H1 (cell line): Measurements from ENCODE around the gene RAPGEF5. TPM values are rescaled to one million over a fixed set of nuclear protein-coding genes. Genes with fewer than 3 reads are reported as not detected.

Experiments
- CTCF ChIA-PET: fragments of 300-600 bp; sonication (Branson Sonifier 250); formaldehyde crosslinking; loops from one replicate; lab custom pipeline; 2021; ENCODE audit not compliant: partially characterized antibody; lab: Charles Lee
- POLR2A ChIA-PET: fragments of 300-600 bp; sonication (Branson Sonifier 250); formaldehyde crosslinking; loops from one replicate; lab custom pipeline; 2021; ENCODE audit warnings: inconsistent platforms; ENCODE audit not compliant: partially characterized antibody; lab: Charles Lee
- DNase-seq, 2 experiments: peaks; one replicate each; pipeline versions ENCODE4 v3.0.0 to v3.0.0-alpha.2; 2010 to 2022; ENCODE audit warnings: low spot score in 2 of 2, low read depth in 1 of 2, mixed read lengths in 1 of 2
- FAIRE-seq: peaks from 2 replicates; lab custom pipeline; 2011; peaks lifted over from hg19 to GRCh38; lab: Jason Lieb, UNC
- H2AFZ ChIP-seq: 2 replicates; pipeline ENCODE4 v1.8.1; 2012; ENCODE audit warnings: low read length, inconsistent platforms
- H2AK5ac ChIP-seq: 2 replicates; pipeline ENCODE4 v1.6.1; 2013; ENCODE audit warnings: low read depth, low read length
- H2BK120ac ChIP-seq: replicated peaks from 2 replicates; pipeline ENCODE3; 2013; ENCODE audit warnings: low read depth, low read length, inconsistent platforms
- H2BK12ac ChIP-seq: 2 replicates; pipeline ENCODE4 v1.6.1; 2013; ENCODE audit warnings: low read depth, low read length
- H2BK15ac ChIP-seq: 2 replicates; pipeline ENCODE4 v1.6.1; 2013; ENCODE audit warnings: low read length
- H2BK20ac ChIP-seq: 2 replicates; pipeline ENCODE4 v1.6.1; 2013; ENCODE audit warnings: low read length
- H2BK5ac ChIP-seq: 2 replicates; pipeline ENCODE4 v1.6.1; 2013; ENCODE audit warnings: low read depth, low read length
- H3K14ac ChIP-seq: 2 replicates; pipeline ENCODE4 v1.6.1; 2013; ENCODE audit warnings: inconsistent platforms; ENCODE audit not compliant: insufficient read length
- H3K18ac ChIP-seq: 2 replicates; pipeline ENCODE4 v1.6.1; 2013; ENCODE audit warnings: low read length; ENCODE audit errors: extremely low read depth
- H3K23ac ChIP-seq: 2 replicates; pipeline ENCODE4 v1.6.1; 2013; ENCODE audit warnings: inconsistent platforms; ENCODE audit not compliant: insufficient read length
- H3K23me2 ChIP-seq: 2 replicates; pipeline ENCODE4 v1.6.1; 2013; ENCODE audit warnings: low read depth, low read length
- H3K27ac ChIP-seq: 2 replicates; pipeline ENCODE4 v1.6.1; 2011; ENCODE audit warnings: low read depth, low read length, inconsistent platforms
- H3K27me3 ChIP-seq, 4 experiments: replicated peaks in 1 of 4; 1 replicate in 1 of 4; 2 replicates in 3 of 4; pipeline versions ENCODE4 v1.6.1 to v1.8.1; 2011 to 2013; ENCODE audit warnings: low read length in 3 of 4, mild to moderate bottlenecking in 3 of 4, inconsistent platforms in 2 of 4, mixed read lengths in 2 of 4, moderate library complexity in 1 of 4; ENCODE audit not compliant: control insufficient read depth in 3 of 4, insufficient read depth in 3 of 4; ENCODE audit errors: extremely low read depth in 1 of 4
- H3K36me3 ChIP-seq, 4 experiments: 2 replicates each; pipeline versions ENCODE4 v1.6.1 to v1.8.1; 2011 to 2013; ENCODE audit warnings: mild to moderate bottlenecking in 4 of 4, low read length in 3 of 4, moderate library complexity in 2 of 4, control low read depth in 1 of 4, inconsistent platforms in 1 of 4; ENCODE audit not compliant: insufficient read depth in 4 of 4, control insufficient read depth in 2 of 4
- H3K4ac ChIP-seq: replicated peaks from 2 replicates; pipeline ENCODE3; 2013; ENCODE audit warnings: low read length, low read depth, mixed read lengths, inconsistent platforms; ENCODE audit not compliant: insufficient read length
- H3K4me1 ChIP-seq, 4 experiments: replicated peaks in 1 of 4; 1 replicate in 1 of 4; 2 replicates in 3 of 4; pipeline versions ENCODE4 v1.6.1 to v1.8.1; 2011 to 2013; ENCODE audit warnings: low read length in 3 of 4, inconsistent platforms in 2 of 4, mixed read lengths in 1 of 4; ENCODE audit not compliant: insufficient read depth in 4 of 4, control insufficient read depth in 3 of 4
- H3K4me2 ChIP-seq, 2 experiments: 2 replicates each; pipeline versions ENCODE4 v1.6.1 to v1.8.1; 2011 to 2013; ENCODE audit warnings: low read depth in 2 of 2, low read length in 2 of 2, control low read depth in 1 of 2, inconsistent platforms in 1 of 2, mild to moderate bottlenecking in 1 of 2; ENCODE audit not compliant: insufficient read depth in 1 of 2
- H3K4me3 ChIP-seq, 4 experiments: fragments of 200-600, 300-600 bp in 1 of 4; sonication (generic), shearing (Covaris generic), sonication (Bioruptor Twin) in 1 of 4; 2 replicates each; pipeline versions ENCODE4 v1.5.1 to v1.8.1; 2011 to 2016; ENCODE audit warnings: low read length in 4 of 4, low read depth in 3 of 4, control low read depth in 2 of 4, inconsistent platforms in 2 of 4, mild to moderate bottlenecking in 2 of 4, mixed read lengths in 1 of 4, moderate library complexity in 1 of 4; ENCODE audit not compliant: insufficient read depth in 2 of 4; ENCODE audit errors: extremely low read depth in 1 of 4
- H3K56ac ChIP-seq: replicated peaks from 2 replicates; pipeline ENCODE3; 2013; ENCODE audit warnings: low read depth, mild to moderate bottlenecking, mixed read lengths, low read length, inconsistent platforms; ENCODE audit not compliant: insufficient read length
- H3K79me1 ChIP-seq: 2 replicates; pipeline ENCODE4 v1.6.1; 2013; ENCODE audit warnings: low read depth, low read length, control low read depth
- H3K79me2 ChIP-seq, 2 experiments: 2 replicates each; pipeline versions ENCODE4 v1.6.1 to v1.8.1; 2012 to 2013; ENCODE audit warnings: low read length in 2 of 2, mild to moderate bottlenecking in 2 of 2, inconsistent platforms in 1 of 2; ENCODE audit not compliant: insufficient read depth in 2 of 2, control insufficient read depth in 1 of 2
- H3K9ac ChIP-seq, 4 experiments: replicated peaks in 1 of 4; 1 replicate in 1 of 4; 2 replicates in 3 of 4; pipeline versions ENCODE4 v1.6.1 to v1.8.1; 2011 to 2013; ENCODE audit warnings: low read depth in 3 of 4, low read length in 3 of 4, control low read depth in 2 of 4, mild to moderate bottlenecking in 2 of 4, moderate library complexity in 2 of 4, inconsistent platforms in 1 of 4; ENCODE audit errors: extremely low read depth in 1 of 4
- H3K9me3 ChIP-seq, 2 experiments: 2 replicates each; pipeline versions ENCODE4 v1.6.1 to v1.8.1; 2012 to 2013; ENCODE audit warnings: mild to moderate bottlenecking in 2 of 2, moderate library complexity in 2 of 2, control low read depth in 1 of 2, inconsistent platforms in 1 of 2, low read depth in 1 of 2, low read length in 1 of 2, mixed read lengths in 1 of 2; ENCODE audit not compliant: insufficient read depth in 2 of 2
- H4K20me1 ChIP-seq, 2 experiments: replicated peaks in 1 of 2; 2 replicates each; pipeline versions ENCODE3 to v1.8.1; 2011 to 2013; ENCODE audit warnings: inconsistent platforms in 2 of 2, low read length in 2 of 2, mild to moderate bottlenecking in 1 of 2; ENCODE audit not compliant: insufficient read depth in 2 of 2, control insufficient read depth in 1 of 2
- H4K5ac ChIP-seq: 2 replicates; pipeline ENCODE4 v1.6.1; 2013; ENCODE audit warnings: low read length, low read depth, mixed read lengths, inconsistent platforms; ENCODE audit not compliant: insufficient read length
- H4K8ac ChIP-seq: 2 replicates; pipeline ENCODE4 v1.8.0; 2013; ENCODE audit warnings: mild to moderate bottlenecking, moderate library complexity, low read length, inconsistent platforms; ENCODE audit not compliant: insufficient read depth; ENCODE audit errors: extremely low read depth
- H4K91ac ChIP-seq: replicated peaks from 2 replicates; pipeline ENCODE3; 2013; ENCODE audit warnings: low read length, mixed read lengths, inconsistent platforms; ENCODE audit not compliant: insufficient read length
- CTCF ChIP-seq, 3 experiments: IDR thresholded peaks; 1 replicate in 2 of 3; 2 replicates in 1 of 3; pipeline versions ENCODE4 v1.5.1 to v1.6.1; 2011; ENCODE audit warnings: low read length in 3 of 3, mild to moderate bottlenecking in 3 of 3, inconsistent platforms in 2 of 3, low read depth in 1 of 3, moderate library complexity in 1 of 3; ENCODE audit not compliant: insufficient read depth in 1 of 3; ENCODE audit errors: control extremely low read depth in 1 of 3
- EP300 ChIP-seq, 2 experiments: IDR thresholded peaks; 1 replicate in 1 of 2; 2 replicates in 1 of 2; pipeline ENCODE4 v1.6.1; 2011 to 2012; ENCODE audit warnings: low read depth in 2 of 2, low read length in 2 of 2, mild to moderate bottlenecking in 2 of 2, borderline replicate concordance in 1 of 2, inconsistent platforms in 1 of 2, moderate library complexity in 1 of 2
- JUN ChIP-seq: IDR thresholded peaks from 2 replicates; pipeline ENCODE4 v1.6.1; 2011; ENCODE audit warnings: low read depth, mild to moderate bottlenecking, improper control_type of control experiment, low read length
- NANOG ChIP-seq: IDR thresholded peaks from 2 replicates; pipeline ENCODE4 v1.6.1; 2011; ENCODE audit warnings: low read length, low read depth, mild to moderate bottlenecking, inconsistent platforms; ENCODE audit not compliant: insufficient read depth, poor library complexity, severe bottlenecking
- POLR2A ChIP-seq, 2 experiments: IDR thresholded peaks; 1 replicate in 1 of 2; 2 replicates in 1 of 2; pipeline ENCODE4 v1.6.1; 2011; ENCODE audit warnings: low read depth in 2 of 2, low read length in 2 of 2, mild to moderate bottlenecking in 2 of 2; ENCODE audit errors: control extremely low read depth in 1 of 2
- RBBP5 ChIP-seq: IDR thresholded peaks from 2 replicates; pipeline ENCODE4 v1.7.1; 2012; ENCODE audit warnings: low read depth, mild to moderate bottlenecking, inconsistent platforms, low read length, moderate library complexity, borderline replicate concordance
- RNF2 ChIP-seq: fragments of 200-900, 300-1000 bp; sonication (generic); IDR thresholded peaks from 2 replicates; pipeline ENCODE4 v1.7.1; 2016; ENCODE audit warnings: borderline replicate concordance, low read depth, mild to moderate bottlenecking, antibody characterized with exemption, low read length; ENCODE audit not compliant: poor library complexity, severe bottlenecking; ENCODE audit errors: missing control alignments
- SAP30 ChIP-seq: fragments of 300-600 bp; sonication (generic); IDR thresholded peaks from 2 replicates; pipeline ENCODE4 v1.7.1; 2012; ENCODE audit warnings: low read length, moderate library complexity, mild to moderate bottlenecking, inconsistent platforms; ENCODE audit not compliant: insufficient read depth, insufficient replicate concordance
- SIN3A ChIP-seq, 2 experiments: IDR thresholded peaks in 1 of 2; conservative IDR thresholded peaks in 1 of 2; 2 replicates each; pipeline ENCODE4 v1.6.1; 2011 to 2012; ENCODE audit warnings: low read length in 2 of 2, improper control_type of control experiment in 1 of 2, low read depth in 1 of 2, mild to moderate bottlenecking in 1 of 2
- SP4 ChIP-seq: IDR thresholded peaks from 2 replicates; pipeline ENCODE4 v1.6.1; 2012; ENCODE audit warnings: low read length, inconsistent platforms
- WGBS, 2 experiments: shearing (Covaris generic) in 1 of 2; methylation state at CpG; one replicate each; pipeline versions ENCODE4 v1.1.6 to v1.1.7; 2013 to 2015; ENCODE audit warnings: low lambda C conversion rate in 2 of 2, mixed read lengths in 2 of 2, inconsistent platforms in 1 of 2, low coverage in 1 of 2, missing lambda C conversion rate in 1 of 2; ENCODE audit not compliant: insufficient replicate concordance in 2 of 2, insufficient coverage in 1 of 2, insufficient read length in 1 of 2; ENCODE audit errors: extremely low coverage in 1 of 2, missing lambda C conversion rate in 1 of 2; 5-methylcytosine and 5-hydroxymethylcytosine counted together
- polyA plus RNA-seq, 7 experiments: library from polyadenylated mRNA; depleted of rRNA in 3 of 7; stranded (reverse) in 5 of 7; unstranded in 2 of 7; fragments of >200 nt in 5 of 7; fragments of 200-250 nt in 2 of 7; gene quantifications; 1 replicate in 5 of 7; 2 replicates in 1 of 7; 4 replicates in 1 of 7; pipeline versions ENCODE4 v1.2.1 to v1.2.3, GENCODE V29; 2011 to 2013; ENCODE audit warnings: missing spikeins in 2 of 7, mixed read lengths in 2 of 7
- total RNA-seq: library from RNA; stranded (reverse); fragmentation: NEBNext Ultra II Directional; extraction: Animal tissue kit (Norgen Biotek cat#: 25700); gene quantifications from 2 replicates; pipeline ENCODE4 v1.2.1, GENCODE V29; 2021

The RAPGEF5 gene
- total and polyA plus RNA-seq, 2 of the 8 experiments (the other 6 are each of a cell fraction or from before 2014, with no cell fraction given) = 4.4 to 22.9 TPM

DNA sequence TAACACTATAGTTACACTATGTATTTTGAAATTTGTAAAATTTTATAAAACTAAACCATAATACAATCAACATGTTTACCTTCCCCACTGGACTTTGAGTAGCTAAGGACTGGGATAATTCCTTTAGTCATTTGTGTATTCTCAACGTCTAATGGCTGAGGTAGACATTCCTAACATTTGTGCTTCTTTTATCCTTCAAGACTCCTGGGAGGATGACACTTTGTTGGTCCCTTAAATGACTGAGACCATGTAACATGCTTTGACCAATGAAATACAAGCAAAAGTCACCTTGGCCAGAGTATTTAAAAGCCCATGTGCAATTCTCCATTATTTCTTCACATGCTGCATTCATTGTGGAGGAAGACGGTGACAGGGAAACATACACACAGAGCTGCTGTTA, 18.5 kb downstream of the RAPGEF5 start:
- H3K14ac ChIP-seq = no peak overlapping the region
- no peak overlapping the region for H3K4me3 ChIP-seq
- H4K91ac ChIP-seq = no peak overlapping the region
- no peak overlapping the region for H2AFZ ChIP-seq
- no peak overlapping the region for H4K5ac ChIP-seq
- DNase-seq (no peak), FAIRE-seq (no peak)
- peaks cover 5 to 26% (median 21%) of the 10 kb centered on the region in 4 experiments for H3K4me1 ChIP-seq
- H3K18ac ChIP-seq = no peak overlapping the region
- H3K4me2 ChIP-seq = no peak overlapping the region
- CTCF ChIA-PET = interaction anchor here (0.6 to 1.2 kb wide), 2 partner anchors 12 to 25 kb away, joined by 3 read pairs; no protein-coding TSS in a partner anchor
- peaks cover 0 to 82% of the 10 kb centered on the region in 2 experiments; a peak in 3 of 4 replicates for H3K79me2 ChIP-seq
- no peak overlapping the region for H3K9ac ChIP-seq
- no peak overlapping the region for H2BK12ac ChIP-seq
- H3K27me3 ChIP-seq = no peaks in the 10 kb centered on the region
- no peak overlapping the region for H3K4ac ChIP-seq
- H2BK15ac ChIP-seq = no peak overlapping the region
- no peak overlapping the region for H3K23ac ChIP-seq
- no peak overlapping the region for H4K8ac ChIP-seq
- H4K20me1 ChIP-seq = no peaks in the 10 kb centered on the region
- H2BK5ac ChIP-seq = no peak overlapping the region
- peaks cover 0 to 7% of the 10 kb centered on the region in 2 experiments; a peak in 3 of 4 replicates for H3K9me3 ChIP-seq
- H2AK5ac ChIP-seq = no peak overlapping the region
- WGBS, 2 experiments = 74% methylated on average over 2 of the region's 2 CpGs; no CpG with 5 or more reads in 1 of the 2 experiments
- H3K23me2 ChIP-seq = no peaks in the 10 kb centered on the region
- no peak overlapping the region for H2BK120ac ChIP-seq
- no peaks in the 10 kb centered on the region for H3K36me3 ChIP-seq
- no peak overlapping the region for H3K27ac ChIP-seq
- no peak overlapping the region for H2BK20ac ChIP-seq
- H3K79me1 ChIP-seq = peaks cover 5% of the 10 kb centered on the region
- no peak overlapping the region for H3K56ac ChIP-seq
- POLR2A ChIA-PET = interaction anchor here (1.1 kb wide), 1 partner anchor 14 kb away, joined by 3 read pairs; no protein-coding TSS in a partner anchor
- TF ChIP-seq EP300 (IDR thresholded peaks at IDR 0.05; ENCODE audit: borderline replicate concordance in 1 of 2, low read depth in 2 of 2, low read length in 2 of 2) (no peak), SP4 (no peak), RNF2 (no peak), JUN (no peak), POLR2A (IDR thresholded peaks at IDR 0.05; ENCODE audit: control extremely low read depth in 1 of 2, low read depth in 2 of 2, low read length in 2 of 2) (no peak), CTCF (IDR thresholded peaks at IDR 0.05; ENCODE audit: control extremely low read depth in 1 of 3, insufficient read depth in 1 of 3, low read depth in 1 of 3, low read length in 3 of 3) (no peak), RBBP5 (no peak), NANOG (no peak), SIN3A (conservative IDR thresholded peaks at IDR 0.05 in 1 of 2, IDR thresholded peaks at IDR 0.05 in 1 of 2; ENCODE audit: low read depth in 1 of 2, low read length in 2 of 2) (no peak), SAP30 (no peak)
